Mesenchymal stem cell (in vitro differentiated cells and primary cell): ENCODE data around the gene IL27RA.

Source experiments
- DNase-seq: peaks from one replicate; pipeline ENCODE4 v3.0.0-alpha.2; 2013
- H2AFZ ChIP-seq: one replicate; pipeline ENCODE4 v1.6.1; 2013; ENCODE audit warnings: low read depth, mild to moderate bottlenecking, control low read depth, inconsistent platforms, low read length, moderate library complexity
- H2AK5ac ChIP-seq: 2 replicates; pipeline ENCODE4 v1.6.1; 2013; ENCODE audit warnings: low read length, moderate library complexity, mild to moderate bottlenecking, inconsistent platforms; ENCODE audit not compliant: severe bottlenecking
- H2BK120ac ChIP-seq: one replicate; pipeline ENCODE4 v1.6.1; 2013; ENCODE audit warnings: low read depth, mild to moderate bottlenecking, inconsistent platforms, low read length, moderate library complexity
- H2BK12ac ChIP-seq, 2 experiments: one replicate each; pipeline ENCODE4 v1.6.1; 2013; ENCODE audit warnings: inconsistent platforms in 2 of 2, low read length in 2 of 2, mild to moderate bottlenecking in 2 of 2, moderate library complexity in 2 of 2, control low read depth in 1 of 2
- H2BK15ac ChIP-seq: one replicate; pipeline ENCODE4 v1.6.1; 2013; ENCODE audit warnings: mild to moderate bottlenecking, low read depth, inconsistent platforms; ENCODE audit not compliant: poor library complexity, severe bottlenecking
- H2BK5ac ChIP-seq: 2 replicates; pipeline ENCODE4 v1.6.1; 2013; ENCODE audit warnings: low read depth, mild to moderate bottlenecking, low read length, control low read depth, inconsistent platforms; ENCODE audit not compliant: poor library complexity, severe bottlenecking
- H3K14ac ChIP-seq, 2 experiments: one replicate each; pipeline ENCODE4 v1.6.1; 2013; ENCODE audit warnings: inconsistent platforms in 2 of 2, low read length in 2 of 2, control low read depth in 1 of 2, mild to moderate bottlenecking in 1 of 2, moderate library complexity in 1 of 2
- H3K18ac ChIP-seq, 2 experiments: one replicate each; pipeline ENCODE4 v1.6.1; 2013; ENCODE audit warnings: inconsistent platforms in 2 of 2, low read length in 2 of 2, control low read depth in 1 of 2, low read depth in 1 of 2, mild to moderate bottlenecking in 1 of 2
- H3K23ac ChIP-seq, 2 experiments: one replicate each; pipeline ENCODE4 v1.6.1; 2013; ENCODE audit warnings: inconsistent platforms in 2 of 2, low read length in 2 of 2, mild to moderate bottlenecking in 2 of 2, moderate library complexity in 2 of 2, control low read depth in 1 of 2
- H3K27ac ChIP-seq: 2 replicates; pipeline ENCODE4 v1.5.1; 2013; ENCODE audit warnings: mild to moderate bottlenecking, moderate library complexity, low read length, control low read depth, inconsistent platforms; ENCODE audit not compliant: poor library complexity, severe bottlenecking
- H3K27me3 ChIP-seq, 2 experiments: 2 replicates each; pipeline versions ENCODE4 v1.6.1 to v1.7.0; 2013; ENCODE audit warnings: low read length in 2 of 2, mild to moderate bottlenecking in 2 of 2, moderate library complexity in 2 of 2, control low read depth in 1 of 2, inconsistent platforms in 1 of 2; ENCODE audit not compliant: control insufficient read depth in 1 of 2, insufficient read depth in 1 of 2
- H3K36me3 ChIP-seq, 2 experiments: 2 replicates each; pipeline versions ENCODE4 v1.6.1 to v1.7.0; 2013; ENCODE audit warnings: low read length in 2 of 2, control low read depth in 1 of 2, inconsistent platforms in 1 of 2, low read depth in 1 of 2, mild to moderate bottlenecking in 1 of 2; ENCODE audit not compliant: insufficient read depth in 2 of 2, control insufficient read depth in 1 of 2
- H3K4ac ChIP-seq, 2 experiments: one replicate each; pipeline ENCODE4 v1.6.1; 2013; ENCODE audit warnings: inconsistent platforms in 2 of 2, low read length in 2 of 2, mild to moderate bottlenecking in 2 of 2, moderate library complexity in 2 of 2, control low read depth in 1 of 2, low read depth in 1 of 2
- H3K4me1 ChIP-seq: 2 replicates; pipeline ENCODE4 v1.6.1; 2013; ENCODE audit warnings: low read depth, low read length, control low read depth; ENCODE audit not compliant: control insufficient read depth, insufficient read depth
- H3K4me2 ChIP-seq: 2 replicates; pipeline ENCODE4 v1.6.1; 2013; ENCODE audit warnings: low read length, mild to moderate bottlenecking, inconsistent platforms; ENCODE audit not compliant: poor library complexity, severe bottlenecking
- H3K4me3 ChIP-seq, 2 experiments: 2 replicates each; pipeline versions ENCODE4 v1.5.1 to v1.7.0; 2013; ENCODE audit warnings: low read length in 2 of 2, mild to moderate bottlenecking in 2 of 2, control low read depth in 1 of 2, low read depth in 1 of 2; ENCODE audit not compliant: insufficient read depth in 1 of 2
- H3K79me1 ChIP-seq: replicated peaks from 2 replicates; pipeline ENCODE4 v1.6.1; 2013; ENCODE audit warnings: mild to moderate bottlenecking, control low read depth, low read length, inconsistent platforms; ENCODE audit not compliant: poor library complexity, severe bottlenecking
- H3K9ac ChIP-seq: 2 replicates; pipeline ENCODE4 v1.7.0; 2013; ENCODE audit warnings: mild to moderate bottlenecking, low read length, moderate library complexity
- H3K9me3 ChIP-seq: 2 replicates; pipeline ENCODE4 v1.7.0; 2013; ENCODE audit warnings: mild to moderate bottlenecking, low read length; ENCODE audit not compliant: control insufficient read depth
- H4K8ac ChIP-seq: one replicate; pipeline ENCODE4 v1.6.1; 2013; ENCODE audit warnings: inconsistent platforms, mild to moderate bottlenecking, low read length, moderate library complexity
- H4K91ac ChIP-seq: one replicate; pipeline ENCODE4 v1.6.1; 2013; ENCODE audit warnings: mild to moderate bottlenecking, low read length, inconsistent platforms
- WGBS: methylation state at CpG from one replicate; pipeline ENCODE4 v1.1.7; 2013; ENCODE audit warnings: mixed read lengths; 5-methylcytosine and 5-hydroxymethylcytosine counted together

Gene IL27RA

DNA sequence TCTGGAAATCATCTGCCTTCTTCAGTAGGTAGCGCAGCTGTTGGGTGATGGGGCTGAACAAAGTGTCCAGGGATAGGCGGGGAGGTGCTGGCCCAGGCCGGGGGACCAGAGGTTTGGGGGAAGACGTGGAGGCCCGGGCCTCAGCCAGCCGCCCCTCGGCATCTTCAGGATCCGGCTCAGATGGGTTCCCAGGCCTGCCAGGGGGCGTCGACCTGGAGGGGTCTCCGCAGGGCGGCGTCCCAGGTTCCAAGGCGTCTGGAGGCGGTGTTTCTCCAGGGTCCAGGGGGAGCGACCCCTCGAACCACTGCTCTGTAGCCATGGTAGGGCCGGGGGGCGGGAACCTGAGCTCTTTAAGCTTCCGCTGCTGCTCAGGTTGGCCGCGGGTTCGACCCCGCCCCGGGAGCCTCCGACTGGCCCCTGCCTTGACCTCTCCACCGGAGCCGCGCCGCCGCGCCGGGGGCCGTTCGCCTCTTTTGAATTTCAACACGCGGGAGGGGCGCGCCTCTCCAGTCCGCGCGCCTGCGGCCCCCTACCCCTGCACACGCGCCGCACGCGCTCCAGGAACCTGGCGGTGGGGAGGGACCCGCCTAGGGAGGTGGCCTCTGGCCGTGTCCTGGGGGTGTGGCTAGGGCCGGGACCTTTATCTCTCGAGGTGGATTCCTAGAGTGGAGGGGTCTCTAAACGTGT, 53.9 kb downstream of the IL27RA start, which contains the start of gene C19orf67:
Gene C19orf67, minus strand, starts transcription at position 475 of the 687 bp plus-strand sequence. Its CDS starts 156 bp downstream, at position 319.
- no peak within 1 kb of the TSS for H3K4ac ChIP-seq
- H3K27ac ChIP-seq = no peak within 1 kb of the TSS
- peaks cover 10 to 23% of the 10 kb centered on the region in 2 experiments for H3K36me3 ChIP-seq
- no peak within 1 kb of the TSS for H3K4me3 ChIP-seq
- no peak within 1 kb of the TSS for H2AK5ac ChIP-seq
- no peak within 1 kb of the TSS for H2AFZ ChIP-seq
- no peak within 1 kb of the TSS for H4K8ac ChIP-seq
- H3K4me2 ChIP-seq = no peak within 1 kb of the TSS
- H2BK5ac ChIP-seq = no peak within 1 kb of the TSS
- H2BK12ac ChIP-seq = no peak within 1 kb of the TSS
- no peak within 1 kb of the TSS for H4K91ac ChIP-seq
- no peak for DNase-seq
- no peak within 1 kb of the TSS for H2BK15ac ChIP-seq
- H3K9ac ChIP-seq = no peak within 1 kb of the TSS
- no peak within 1 kb of the TSS for H3K23ac ChIP-seq
- no peaks in the 10 kb centered on the region for H3K9me3 ChIP-seq
- H3K79me1 ChIP-seq = peaks cover 11% of the 10 kb centered on the region
- no peaks in the 10 kb centered on the region for H3K27me3 ChIP-seq
- no peak within 1 kb of the TSS for H3K14ac ChIP-seq
- 59% methylated on average over 54 of the region's 54 CpGs for WGBS
- H3K18ac ChIP-seq = no peak within 1 kb of the TSS
- peaks cover 13% of the 10 kb centered on the region for H3K4me1 ChIP-seq
- H2BK120ac ChIP-seq = no peak within 1 kb of the TSS

DNA sequence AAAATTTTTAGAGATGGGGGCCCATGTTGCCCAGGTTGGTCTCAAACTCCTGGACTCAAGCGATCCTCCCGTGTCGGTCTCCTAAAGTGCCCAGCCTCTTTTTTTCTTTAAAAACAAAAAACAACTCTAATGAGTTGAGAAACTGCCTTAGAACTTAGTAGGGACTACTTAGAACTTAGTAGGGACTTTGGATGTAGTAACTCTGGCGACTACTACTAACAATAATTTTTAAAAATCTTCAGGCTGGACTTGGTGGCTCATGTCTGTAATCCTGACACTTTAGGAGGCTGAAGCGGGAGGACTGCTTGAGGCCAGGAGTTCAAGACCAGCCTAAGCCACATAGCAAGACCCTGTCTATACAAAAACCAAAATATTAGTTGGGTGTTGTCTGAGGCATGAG, 54.5 kb downstream of the IL27RA start:
- Histone ChIP-seq H2BK12ac (no peak overlapping the region), H3K4me2 (no peak overlapping the region), H3K4ac (no peak overlapping the region), H3K23ac (no peak overlapping the region), H3K9ac (no peak overlapping the region), H2AK5ac (no peak overlapping the region), H4K8ac (no peak overlapping the region), H3K4me1 (peaks cover 11% of the 10 kb centered on the region), H3K4me3 (no peak overlapping the region), H2AFZ (no peak overlapping the region), H3K79me1 (peaks cover 11% of the 10 kb centered on the region), H2BK15ac (no peak overlapping the region), H3K14ac (no peak overlapping the region), H3K27ac (no peak overlapping the region), H3K36me3 (peaks cover 10 to 23% of the 10 kb centered on the region in 2 experiments), H2BK5ac (no peak overlapping the region), H2BK120ac (no peak overlapping the region), H3K27me3 (no peaks in the 10 kb centered on the region), H3K18ac (no peak overlapping the region), H3K9me3 (no peaks in the 10 kb centered on the region), H4K91ac (no peak overlapping the region)
- WGBS = no CpG with 5 or more reads among the region's 5 CpGs
- DNase-seq = no peak

DNA sequence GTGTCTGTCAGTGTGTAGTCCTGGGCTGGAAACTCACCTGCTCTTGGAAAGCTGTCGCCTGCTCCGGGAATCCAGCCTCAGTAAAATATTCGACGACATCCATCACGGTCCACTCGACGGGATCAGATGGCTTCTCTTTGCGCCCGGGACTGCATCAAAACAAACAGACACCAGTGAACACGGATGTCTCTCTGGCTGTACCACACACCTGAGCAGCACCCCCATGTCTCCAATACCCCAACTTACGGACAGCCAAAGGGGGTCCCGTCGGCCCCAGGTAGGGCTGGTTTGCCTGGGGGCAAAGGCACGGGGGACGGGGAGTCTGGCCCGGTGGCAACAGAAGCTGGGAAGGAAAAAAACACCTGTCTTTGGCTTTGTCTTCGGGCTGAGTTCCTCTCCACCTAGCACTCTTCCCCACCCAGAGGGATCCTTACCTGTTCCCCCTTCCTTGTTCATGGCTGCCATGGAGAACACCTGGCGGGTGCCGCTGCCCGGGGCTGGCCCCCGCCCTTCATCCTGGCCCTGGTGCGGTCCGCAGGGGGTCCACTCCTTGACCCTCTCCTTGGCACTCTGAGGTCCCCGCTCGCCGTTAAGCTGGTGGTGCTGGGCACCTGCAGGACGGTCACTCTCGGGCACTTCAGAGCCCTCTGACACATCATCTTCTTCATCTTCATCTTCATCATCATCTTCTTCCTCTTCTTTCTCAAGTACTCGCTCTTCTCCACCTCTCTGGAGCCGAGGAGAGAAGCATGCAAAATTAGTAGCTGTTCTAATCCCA, 57.3 kb downstream of the IL27RA start:
- Histone ChIP-seq H2AK5ac (no peak overlapping the region), H2AFZ (no peak overlapping the region), H3K18ac (no peak overlapping the region), H2BK12ac (no peak overlapping the region), H3K36me3 (peaks cover 16 to 22% of the 10 kb centered on the region in 2 experiments), H3K4me3 (peak overlapping the region in 1 of 2 experiments; percentile 73), H2BK5ac (no peak overlapping the region), H3K79me1 (peaks cover 8% of the 10 kb centered on the region), H3K14ac (no peak overlapping the region), H2BK15ac (no peak overlapping the region), H3K23ac (no peak overlapping the region), H3K4ac (no peak overlapping the region), H3K27me3 (no peaks in the 10 kb centered on the region), H2BK120ac (no peak overlapping the region), H3K27ac (no peak overlapping the region), H3K9me3 (peaks cover 8% of the 10 kb centered on the region), H4K8ac (no peak overlapping the region), H3K9ac (peak overlapping the region; percentile 62), H3K4me1 (peaks cover 13% of the 10 kb centered on the region), H4K91ac (no peak overlapping the region), H3K4me2 (peak overlapping the region; percentile 77)
- 92% methylated on average over 30 of the region's 30 CpGs for WGBS
- DNase-seq = no peak

DNA sequence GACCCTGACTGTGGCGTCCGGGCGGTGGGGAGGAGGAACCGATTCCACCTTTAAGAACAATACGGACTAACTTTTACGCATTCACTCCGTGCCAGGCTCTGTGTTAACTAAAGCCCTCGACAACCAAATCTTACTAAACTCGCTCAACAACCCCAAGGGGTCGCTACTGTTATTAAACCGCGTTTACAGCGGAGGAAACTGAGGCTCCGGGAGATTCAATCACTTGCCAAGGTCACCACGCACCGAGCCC, 57.8 kb downstream of the IL27RA start:
- H3K79me1 ChIP-seq = peaks cover 8% of the 10 kb centered on the region
- no peak overlapping the region for H2AK5ac ChIP-seq
- H3K27ac ChIP-seq = no peak overlapping the region
- H3K18ac ChIP-seq = peak overlapping the region in 1 of 2 experiments; percentile 29
- H2AFZ ChIP-seq = no peak overlapping the region
- no peak overlapping the region for H4K91ac ChIP-seq
- H2BK5ac ChIP-seq = no peak overlapping the region
- H2BK12ac ChIP-seq = no peak overlapping the region
- no peak overlapping the region for H2BK15ac ChIP-seq
- H3K14ac ChIP-seq = peak overlapping the region in 1 of 2 experiments; percentile 56
- peak overlapping the region; percentile 73 to 75 for H3K4me3 ChIP-seq
- H3K4ac ChIP-seq = no peak overlapping the region
- peaks cover 8% of the 10 kb centered on the region for H3K9me3 ChIP-seq
- no peak for DNase-seq
- H3K36me3 ChIP-seq = peaks cover 16 to 22% of the 10 kb centered on the region in 2 experiments
- peak overlapping the region; percentile 77 for H3K4me2 ChIP-seq
- no peaks in the 10 kb centered on the region for H3K27me3 ChIP-seq
- no peak overlapping the region for H4K8ac ChIP-seq
- no peak overlapping the region for H2BK120ac ChIP-seq
- peaks cover 13% of the 10 kb centered on the region for H3K4me1 ChIP-seq
- 25% methylated on average over 13 of the region's 16 CpGs for WGBS
- no peak overlapping the region for H3K23ac ChIP-seq
- peak overlapping the region; percentile 62 for H3K9ac ChIP-seq
